ENCODE results near the gene MYOF. TPM values are rescaled to one million over a fixed set of nuclear protein-coding genes. Genes with fewer than 3 reads are reported as not detected.
"Not testable (repeated sequence)": the region's sequence is repeated elsewhere in the genome, so short reads cannot be mapped to it uniquely, and the experiment has no call there.

Gene MYOF
- total RNA-seq, 2 experiments from 2014 or later, result 0.91 to 1.9 TPM

- H3K4me3 Mint-ChIP-seq, result no peak overlapping the region
- no peaks in the 10 kb centered on the region for H3K4me1 Mint-ChIP-seq
- H3K36me3 Mint-ChIP-seq, result no peaks in the 10 kb centered on the region
- H3K27me3 Mint-ChIP-seq, result peaks cover 6% of the 10 kb centered on the region
- POLR2A ChIA-PET, result no interaction called here
- H3K27ac Mint-ChIP-seq, result no peak overlapping the region
- H3K9me3 Mint-ChIP-seq, result no peaks in the 10 kb centered on the region
- ATAC-seq (ENCODE audit: low read depth) (no peak), DNase-seq (peak; percentile 46)
Observed at GRCh38 chr10:93288679-93289634, 193.2 kb downstream of the MYOF start.

DNA sequence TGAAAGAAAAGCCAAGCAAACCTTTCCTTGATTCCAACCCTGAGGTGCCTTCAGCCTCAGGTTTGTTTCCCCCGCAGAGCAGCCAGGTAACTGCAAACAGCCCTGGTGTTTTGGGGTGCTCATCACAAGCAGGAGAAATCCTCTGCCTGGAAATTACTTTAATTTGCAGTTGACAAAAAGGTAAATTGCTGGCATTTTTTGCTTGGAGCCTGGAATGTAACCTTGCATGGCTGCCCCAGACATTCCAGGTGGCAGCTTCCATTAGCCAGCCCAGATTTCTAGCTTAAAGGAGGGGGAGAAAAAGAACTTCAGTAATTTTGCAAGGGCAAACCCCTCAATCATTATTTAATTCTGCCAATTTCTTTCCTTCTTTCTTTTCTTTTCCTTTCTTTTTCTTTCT, 194.4 kb downstream of the MYOF start:
- Mint-ChIP-seq H3K27me3 (peaks cover 6% of the 10 kb centered on the region), H3K27ac (no peak overlapping the region), H3K4me3 (no peak overlapping the region), H3K4me1 (no peaks in the 10 kb centered on the region), H3K36me3 (no peaks in the 10 kb centered on the region), H3K9me3 (no peaks in the 10 kb centered on the region)
- DNase-seq (no peak), ATAC-seq (ENCODE audit: low read depth) (no peak)
- POLR2A ChIA-PET, result no interaction called here

GRCh38 chr10:93284246-93284645, 197.9 kb downstream of the MYOF start:
- not testable (repeated sequence) for H3K36me3 Mint-ChIP-seq; DNase-seq; H3K4me1 Mint-ChIP-seq; H3K27me3 Mint-ChIP-seq; H3K27ac Mint-ChIP-seq; H3K4me3 Mint-ChIP-seq; H3K9me3 Mint-ChIP-seq; ATAC-seq (ENCODE audit: low read depth)
- POLR2A ChIA-PET, result interaction anchor here (0.6 kb wide), 1 partner anchor 1260 kb away, joined by 6 read pairs; no protein-coding TSS in a partner anchor

DNA sequence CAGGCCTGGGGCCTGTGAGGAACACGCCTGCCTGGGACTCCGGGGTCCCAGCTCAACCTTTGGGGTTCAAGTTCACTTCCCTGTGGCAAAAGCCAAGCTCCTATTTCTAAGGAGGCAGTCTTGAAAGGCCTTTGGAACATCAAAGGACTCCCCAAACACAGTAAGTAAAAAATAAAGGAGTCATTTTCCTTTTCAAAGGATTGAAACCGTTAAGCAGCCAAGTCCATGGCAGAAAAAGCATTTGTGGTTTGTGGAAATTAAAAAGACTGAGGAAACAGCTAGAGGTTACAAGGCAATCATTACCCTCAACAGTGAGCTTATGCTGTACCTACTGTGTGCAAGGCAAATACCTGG, 200.8 kb downstream of the MYOF start:
- no peaks in the 10 kb centered on the region for H3K4me1 Mint-ChIP-seq
- no peaks in the 10 kb centered on the region for H3K9me3 Mint-ChIP-seq
- no peak for DNase-seq
- ATAC-seq (ENCODE audit: low read depth), result no peak
- no peak overlapping the region for H3K4me3 Mint-ChIP-seq
- H3K27me3 Mint-ChIP-seq, result peaks cover 5% of the 10 kb centered on the region
- no peaks in the 10 kb centered on the region for H3K36me3 Mint-ChIP-seq
- no peak overlapping the region for H3K27ac Mint-ChIP-seq
- POLR2A ChIA-PET, result no interaction called here

- Mint-ChIP-seq H3K4me1 (no peaks in the 10 kb centered on the region), H3K9me3 (no peaks in the 10 kb centered on the region), H3K36me3 (no peaks in the 10 kb centered on the region), H3K4me3 (no peak overlapping the region), H3K27me3 (peaks cover 5% of the 10 kb centered on the region), H3K27ac (no peak overlapping the region)
- POLR2A ChIA-PET, result no interaction called here
- DNase-seq (no peak), ATAC-seq (ENCODE audit: low read depth) (no peak)
Observed at GRCh38 chr10:93280699-93281366, 201.3 kb downstream of the MYOF start.

- no peak overlapping the region for H3K27ac Mint-ChIP-seq
- no peak for DNase-seq
- POLR2A ChIA-PET, result no interaction called here
- H3K27me3 Mint-ChIP-seq, result peaks cover 5% of the 10 kb centered on the region
- H3K4me3 Mint-ChIP-seq, result no peak overlapping the region
- ATAC-seq (ENCODE audit: low read depth), result no peak
- no peaks in the 10 kb centered on the region for H3K9me3 Mint-ChIP-seq
- H3K36me3 Mint-ChIP-seq, result no peaks in the 10 kb centered on the region
- H3K4me1 Mint-ChIP-seq, result no peaks in the 10 kb centered on the region
Observed at GRCh38 chr10:93280121-93280698, 201.9 kb downstream of the MYOF start.

- Mint-ChIP-seq H3K4me1 (no peaks in the 10 kb centered on the region), H3K36me3 (no peaks in the 10 kb centered on the region), H3K4me3 (no peak overlapping the region), H3K27ac (no peak overlapping the region), H3K9me3 (no peaks in the 10 kb centered on the region), H3K27me3 (peaks cover 6% of the 10 kb centered on the region)
- POLR2A ChIA-PET, result no interaction called here
- ATAC-seq (ENCODE audit: low read depth) (no peak), DNase-seq (no peak)
Observed at GRCh38 chr10:93277360-93277759, 204.8 kb downstream of the MYOF start.

- H3K9me3 Mint-ChIP-seq, result peaks cover 2% of the 10 kb centered on the region
- no peak for DNase-seq
- no peak overlapping the region for H3K4me3 Mint-ChIP-seq
- no peaks in the 10 kb centered on the region for H3K36me3 Mint-ChIP-seq
- ATAC-seq (ENCODE audit: low read depth), result no peak
- no peak overlapping the region for H3K27ac Mint-ChIP-seq
- H3K27me3 Mint-ChIP-seq, result peaks cover 6% of the 10 kb centered on the region
- H3K4me1 Mint-ChIP-seq, result no peaks in the 10 kb centered on the region
- POLR2A ChIA-PET, result no interaction called here
Observed at GRCh38 chr10:93274419-93274818, 207.7 kb downstream of the MYOF start.

- POLR2A ChIA-PET, result no interaction called here
- ATAC-seq (ENCODE audit: low read depth) (no peak), DNase-seq (no peak)
- Mint-ChIP-seq H3K9me3 (peaks cover 7% of the 10 kb centered on the region), H3K36me3 (peaks cover 3% of the 10 kb centered on the region), H3K4me1 (peaks cover 2% of the 10 kb centered on the region), H3K27ac (no peak overlapping the region), H3K27me3 (peaks cover 6% of the 10 kb centered on the region), H3K4me3 (no peak overlapping the region)
Observed at GRCh38 chr10:93272884-93273675, 209.1 kb downstream of the MYOF start.

DNA sequence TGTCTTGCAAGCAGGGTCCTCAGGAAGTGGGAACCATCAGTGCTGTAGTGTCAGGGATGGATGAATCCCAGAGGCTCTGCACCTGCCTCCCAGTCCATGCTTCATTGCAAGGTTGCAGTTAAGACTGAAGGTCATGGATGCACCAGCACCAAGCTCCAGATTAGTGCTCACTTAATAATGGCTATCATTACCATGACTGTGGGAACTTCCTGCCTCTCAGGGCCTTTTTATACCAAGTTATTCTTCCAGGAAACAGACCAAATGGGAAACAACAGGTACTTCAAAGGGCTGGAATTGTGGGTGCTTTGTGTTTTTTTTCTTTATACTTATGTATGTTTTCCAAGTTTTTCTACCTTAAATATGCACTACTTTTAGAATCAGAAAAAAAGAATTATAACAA, 210.8 kb downstream of the MYOF start:
- no peak for ATAC-seq (ENCODE audit: low read depth)
- no peak for DNase-seq
- POLR2A ChIA-PET, result no interaction called here
- H3K4me3 Mint-ChIP-seq, result no peak overlapping the region
- H3K9me3 Mint-ChIP-seq, result peaks cover 7% of the 10 kb centered on the region
- peaks cover 13% of the 10 kb centered on the region for H3K4me1 Mint-ChIP-seq
- no peak overlapping the region for H3K27ac Mint-ChIP-seq
- peaks cover 1% of the 10 kb centered on the region for H3K27me3 Mint-ChIP-seq
- H3K36me3 Mint-ChIP-seq, result peaks cover 3% of the 10 kb centered on the region

GRCh38 chr10:93269281-93269680, 212.9 kb downstream of the MYOF start:
- Mint-ChIP-seq H3K27ac (no peak overlapping the region), H3K27me3 (peaks cover 1% of the 10 kb centered on the region), H3K36me3 (peaks cover 3% of the 10 kb centered on the region), H3K4me1 (peaks cover 13% of the 10 kb centered on the region), H3K4me3 (no peak overlapping the region), H3K9me3 (peaks cover 7% of the 10 kb centered on the region)
- POLR2A ChIA-PET, result no interaction called here
- DNase-seq (no peak), ATAC-seq (ENCODE audit: low read depth) (no peak)

GRCh38 chr10:93268021-93268420, 214.1 kb downstream of the MYOF start:
- ATAC-seq (ENCODE audit: low read depth), result no peak
- Mint-ChIP-seq H3K27me3 (peaks cover under 1% of the 10 kb centered on the region), H3K9me3 (peaks cover 7% of the 10 kb centered on the region), H3K4me3 (no peak overlapping the region), H3K36me3 (peaks cover 3% of the 10 kb centered on the region), H3K4me1 (peaks cover 13% of the 10 kb centered on the region), H3K27ac (no peak overlapping the region)
- POLR2A ChIA-PET, result no interaction called here
- no peak for DNase-seq

- no peaks in the 10 kb centered on the region for H3K27me3 Mint-ChIP-seq
- ATAC-seq (ENCODE audit: low read depth), result no peak
Observed at GRCh38 chr10:93267521-93267920, 214.6 kb downstream of the MYOF start.

More at GRCh38 chr10:93267521-93267920, 214.6 kb downstream of the MYOF start:
- H3K9me3 Mint-ChIP-seq, result peaks cover 7% of the 10 kb centered on the region
- no peak overlapping the region for H3K4me3 Mint-ChIP-seq
- H3K36me3 Mint-ChIP-seq, result peaks cover 3% of the 10 kb centered on the region
- no peak overlapping the region for H3K27ac Mint-ChIP-seq
- peaks cover 13% of the 10 kb centered on the region for H3K4me1 Mint-ChIP-seq
- DNase-seq, result no peak
- POLR2A ChIA-PET, result no interaction called here

Data from activated naive CD8-positive, alpha-beta T cell treated with anti-CD3 and anti-CD28 coated beads, Interleukin-2, amount 10 ng/mL, durations not matched to agents 7 days and 5 days (primary cell).